NCI-H2107 (cell line): ENCODE measurements around the gene DENND10.
"Not testable (repeated sequence)": the region's sequence is repeated elsewhere in the genome, so short reads cannot be mapped to it uniquely, and the experiment has no call there.

ENCODE experiments used
- DNase-seq: peaks from one replicate; lab custom pipeline; 2025; lab: John Stamatoyannopoulos, UW

The DENND10 gene

GRCh38 chr10:119103903-119104653 lies at the start of gene DENND10:
Gene DENND10, plus strand, starts transcription at chr10:119104113. Its CDS starts 30 bp downstream, at chr10:119104143.
- DNase-seq, result peak; percentile 7

- DNase-seq, result no peak
Observed at GRCh38 chr10:119055472-119055871, 48.4 kb upstream of the DENND10 start.

- DNase-seq, result no peak
Observed at GRCh38 chr10:119058010-119058409, 45.9 kb upstream of the DENND10 start.

- no peak for DNase-seq
Observed at GRCh38 chr10:119059557-119059956, 44.4 kb upstream of the DENND10 start.

GRCh38 chr10:119060107-119060506 lies 43.8 kb upstream of the DENND10 start:
- no peak for DNase-seq

GRCh38 chr10:119061352-119061751 lies 42.6 kb upstream of the DENND10 start:
- no peak for DNase-seq

- no peak for DNase-seq
Observed at GRCh38 chr10:119061926-119062325, 42.0 kb upstream of the DENND10 start.

- no peak for DNase-seq
Observed at GRCh38 chr10:119070395-119071165, 33.3 kb upstream of the DENND10 start.

- DNase-seq, result no peak
Observed at GRCh38 chr10:119073584-119073983, 30.3 kb upstream of the DENND10 start.

GRCh38 chr10:119078422-119079179 lies 25.3 kb upstream of the DENND10 start:
- no peak for DNase-seq

- DNase-seq, result peak; percentile 18
Observed at GRCh38 chr10:119079599-119080520, 24.1 kb upstream of the DENND10 start.

- DNase-seq, result peak; percentile 24
Observed at GRCh38 chr10:119080521-119081259, 23.2 kb upstream of the DENND10 start, which contains the start of gene EIF3A. Gene EIF3A, minus strand, starts transcription at chr10:119080817. Its CDS starts 141 bp downstream, at chr10:119080676.

- DNase-seq, result no peak
Observed at GRCh38 chr10:119084896-119085295, 19.0 kb upstream of the DENND10 start.

- no peak for DNase-seq
Observed at GRCh38 chr10:119087271-119087882, 16.5 kb upstream of the DENND10 start.

- DNase-seq, result no peak
Observed at GRCh38 chr10:119090026-119090795, 13.7 kb upstream of the DENND10 start.

- DNase-seq, result no peak
Observed at GRCh38 chr10:119090968-119091367, 12.9 kb upstream of the DENND10 start.

GRCh38 chr10:119095640-119096039 lies 8.3 kb upstream of the DENND10 start:
- no peak for DNase-seq

GRCh38 chr10:119096641-119097415 lies 7.1 kb upstream of the DENND10 start:
- not testable (repeated sequence) for DNase-seq

- no peak for DNase-seq
Observed at GRCh38 chr10:119098576-119098975, 5.3 kb upstream of the DENND10 start.
